ENCODE data around the gene KCNQ5. TPM values are rescaled to one million over a fixed set of nuclear protein-coding genes. Genes with fewer than 3 reads are reported as not detected.
A peak's percentile ranks its signal among the peaks of the same experiment; 100 is the strongest.

KCNQ5 gene
- total RNA-seq, 1 experiment from 2014 or later = 17.8 TPM

DNA sequence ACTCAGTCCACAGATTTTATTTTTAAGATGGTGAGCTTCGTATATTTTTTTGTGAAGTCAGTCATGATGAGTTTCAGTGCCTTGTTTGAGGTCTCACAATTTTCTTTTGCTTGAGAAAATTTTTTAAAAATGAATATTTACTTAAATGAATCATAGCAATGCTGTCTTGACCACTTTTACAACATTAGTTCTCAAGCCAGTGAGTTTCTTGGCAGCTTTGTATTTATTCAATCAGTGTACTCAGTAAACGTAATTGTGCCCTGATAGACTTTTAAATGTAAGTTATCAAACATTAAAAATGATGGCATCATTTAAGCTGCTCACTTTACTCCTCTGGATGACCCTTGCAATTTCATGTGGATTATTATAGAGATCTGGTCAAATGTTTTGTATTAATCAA, 342.1 kb downstream of the KCNQ5 start:
- H3K27ac ChIP-seq (ENCODE audit: low read depth, low read length, poor library complexity, severe bottlenecking) = no peak overlapping the region
- POLR2A ChIA-PET (ENCODE audit: low non-redundant PET) = no interaction called here
- CTCF ChIA-PET = no interaction called here
- peaks cover 6% of the 10 kb centered on the region for H3K4me1 ChIP-seq (ENCODE audit: insufficient read depth, low read length, poor library complexity, severe bottlenecking)
- BruUV-seq (replicated peaks) = no TSS peak
- no peak for DNase-seq (ENCODE audit: low spot score)
- intact Hi-C loops (cut with micrococcal nuclease; ENCODE audit: unreplicated experiment) = no loop called here
- TF ChIP-seq, protein P1, sequence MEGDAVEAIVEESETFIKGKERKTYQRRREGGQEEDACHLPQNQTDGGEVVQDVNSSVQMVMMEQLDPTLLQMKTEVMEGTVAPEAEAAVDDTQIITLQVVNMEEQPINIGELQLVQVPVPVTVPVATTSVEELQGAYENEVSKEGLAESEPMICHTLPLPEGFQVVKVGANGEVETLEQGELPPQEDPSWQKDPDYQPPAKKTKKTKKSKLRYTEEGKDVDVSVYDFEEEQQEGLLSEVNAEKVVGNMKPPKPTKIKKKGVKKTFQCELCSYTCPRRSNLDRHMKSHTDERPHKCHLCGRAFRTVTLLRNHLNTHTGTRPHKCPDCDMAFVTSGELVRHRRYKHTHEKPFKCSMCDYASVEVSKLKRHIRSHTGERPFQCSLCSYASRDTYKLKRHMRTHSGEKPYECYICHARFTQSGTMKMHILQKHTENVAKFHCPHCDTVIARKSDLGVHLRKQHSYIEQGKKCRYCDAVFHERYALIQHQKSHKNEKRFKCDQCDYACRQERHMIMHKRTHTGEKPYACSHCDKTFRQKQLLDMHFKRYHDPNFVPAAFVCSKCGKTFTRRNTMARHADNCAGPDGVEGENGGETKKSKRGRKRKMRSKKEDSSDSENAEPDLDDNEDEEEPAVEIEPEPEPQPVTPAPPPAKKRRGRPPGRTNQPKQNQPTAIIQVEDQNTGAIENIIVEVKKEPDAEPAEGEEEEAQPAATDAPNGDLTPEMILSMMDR (conservative IDR thresholded peaks at IDR 0.05; ENCODE audit: low read depth, low read length) = no peak
- TF ChIP-seq EZH2 (IDR thresholded peaks at IDR 0.05; ENCODE audit: borderline replicate concordance, low read depth, low read length, poor library complexity, severe bottlenecking) = no peak
- H3K36me3 ChIP-seq (ENCODE audit: insufficient read depth, low read length, poor library complexity, severe bottlenecking) = no peaks in the 10 kb centered on the region
- H3K9me3 ChIP-seq (ENCODE audit: low read depth, low read length, poor library complexity, severe bottlenecking) = no peaks in the 10 kb centered on the region
- no peak overlapping the region for H3K4me3 ChIP-seq (ENCODE audit: low read depth, low read length, poor library complexity, severe bottlenecking)
- no peaks in the 10 kb centered on the region for H3K27me3 ChIP-seq (replicated peaks; ENCODE audit: insufficient read depth, low read depth, low read length, poor library complexity)

GRCh38 chr6:72966628-72967280, 344.9 kb downstream of the KCNQ5 start:
- peaks cover 6% of the 10 kb centered on the region for H3K4me1 ChIP-seq (ENCODE audit: insufficient read depth, low read length, poor library complexity, severe bottlenecking)
- no peak for TF ChIP-seq EZH2 (IDR thresholded peaks at IDR 0.05; ENCODE audit: borderline replicate concordance, low read depth, low read length, poor library complexity, severe bottlenecking)
- TF ChIP-seq, protein P1 (conservative IDR thresholded peaks at IDR 0.05; ENCODE audit: low read depth, low read length) = no peak
- H3K27ac ChIP-seq (ENCODE audit: low read depth, low read length, poor library complexity, severe bottlenecking) = no peak overlapping the region
- DNase-seq (ENCODE audit: low spot score) = peak; percentile 55
- ChIA-PET CTCF (no interaction called here), POLR2A (ENCODE audit: low non-redundant PET) (no interaction called here)
- intact Hi-C loops (cut with micrococcal nuclease; ENCODE audit: unreplicated experiment) = no loop called here
- H3K27me3 ChIP-seq (replicated peaks; ENCODE audit: insufficient read depth, low read depth, low read length, poor library complexity) = no peaks in the 10 kb centered on the region
- no TSS peak for BruUV-seq (replicated peaks)
- H3K36me3 ChIP-seq (ENCODE audit: insufficient read depth, low read length, poor library complexity, severe bottlenecking) = no peaks in the 10 kb centered on the region
- no peak overlapping the region for H3K4me3 ChIP-seq (ENCODE audit: low read depth, low read length, poor library complexity, severe bottlenecking)
- no peaks in the 10 kb centered on the region for H3K9me3 ChIP-seq (ENCODE audit: low read depth, low read length, poor library complexity, severe bottlenecking)

GRCh38 chr6:72967329-72967728, 345.5 kb downstream of the KCNQ5 start:
- BruUV-seq (replicated peaks) = no TSS peak
- CTCF ChIA-PET = no interaction called here
- no peak overlapping the region for H3K27ac ChIP-seq (ENCODE audit: low read depth, low read length, poor library complexity, severe bottlenecking)
- H3K9me3 ChIP-seq (ENCODE audit: low read depth, low read length, poor library complexity, severe bottlenecking) = no peaks in the 10 kb centered on the region
- POLR2A ChIA-PET (ENCODE audit: low non-redundant PET) = no interaction called here
- DNase-seq (ENCODE audit: low spot score) = no peak
- intact Hi-C loops (cut with micrococcal nuclease; ENCODE audit: unreplicated experiment) = no loop called here
- H3K36me3 ChIP-seq (ENCODE audit: insufficient read depth, low read length, poor library complexity, severe bottlenecking) = no peaks in the 10 kb centered on the region
- H3K4me1 ChIP-seq (ENCODE audit: insufficient read depth, low read length, poor library complexity, severe bottlenecking) = peaks cover 6% of the 10 kb centered on the region
- no peaks in the 10 kb centered on the region for H3K27me3 ChIP-seq (replicated peaks; ENCODE audit: insufficient read depth, low read depth, low read length, poor library complexity)
- no peak overlapping the region for H3K4me3 ChIP-seq (ENCODE audit: low read depth, low read length, poor library complexity, severe bottlenecking)
- no peak for TF ChIP-seq EZH2 (IDR thresholded peaks at IDR 0.05; ENCODE audit: borderline replicate concordance, low read depth, low read length, poor library complexity, severe bottlenecking)
- TF ChIP-seq, protein P1 (conservative IDR thresholded peaks at IDR 0.05; ENCODE audit: low read depth, low read length) = no peak
